PC-9 (cell line): ENCODE measurements around the gene AKAP14. TPM values are rescaled to one million over a fixed set of nuclear protein-coding genes. Genes with fewer than 3 reads are reported as not detected.

ENCODE experiments used
- BruUV-seq: library from RNA; stranded (reverse); fragments of 400-500 nt; replicated peaks from 2 replicates; lab custom pipeline; 2021; lab: Mats Ljungman, UMichigan
- CTCF ChIA-PET: fragments of 300-600 bp; sonication (Branson Sonifier 250); formaldehyde crosslinking; loops from one replicate; lab custom pipeline; 2022; ENCODE audit warnings: antibody characterized with exemption; lab: Charles Lee
- POLR2A ChIA-PET: fragments of 300-600 bp; sonication (Branson Sonifier 250); formaldehyde crosslinking; loops from one replicate; lab custom pipeline; 2022; ENCODE audit warnings: antibody characterized with exemption; ENCODE audit not compliant: unreplicated experiment; lab: Charles Lee
- DNase-seq, 2 experiments: peaks; one replicate each; pipeline versions ENCODE4 v3.0.0 to v3.0.0-alpha.2; 2015 to 2022; ENCODE audit warnings: mixed read lengths in 1 of 2
- H2AFZ ChIP-seq: fragments of 200-600 bp; sonication (generic); 2 replicates; pipeline ENCODE4 v1.8.1; 2017; ENCODE audit warnings: antibody characterized with exemption
- H3F3A ChIP-seq: fragments of 200-600 bp; sonication (generic); 2 replicates; pipeline ENCODE4 v1.8.1; 2017; ENCODE audit warnings: antibody characterized with exemption, mild to moderate bottlenecking, low read depth; ENCODE audit not compliant: insufficient read depth
- H3K27ac ChIP-seq: fragments of 200-600 bp; sonication (generic); 2 replicates; pipeline ENCODE4 v1.6.1; 2016; ENCODE audit warnings: mixed run types
- H3K27me3 ChIP-seq: fragments of 200-600 bp; sonication (generic); 2 replicates; pipeline ENCODE4 v1.6.1; 2016; ENCODE audit warnings: low read depth, mixed run types; ENCODE audit not compliant: insufficient read depth
- H3K36me3 ChIP-seq: fragments of 200-600 bp; sonication (generic); 2 replicates; pipeline ENCODE4 v1.6.1; 2016; ENCODE audit warnings: low read depth, mixed run types
- H3K4me1 ChIP-seq: fragments of 200-600 bp; sonication (generic); replicated peaks from 2 replicates; pipeline ENCODE4 v1.6.1; 2016; ENCODE audit warnings: mixed run types; ENCODE audit not compliant: insufficient read depth
- H3K4me2 ChIP-seq: fragments of 200-600 bp; sonication (generic); 2 replicates; pipeline ENCODE4 v1.6.1; 2017; ENCODE audit warnings: mixed run types
- H3K4me3 ChIP-seq: fragments of 200-600 bp; sonication (generic); 2 replicates; pipeline ENCODE4 v1.6.1; 2016; ENCODE audit warnings: mixed run types
- H3K79me2 ChIP-seq: fragments of 200-600 bp; sonication (generic); 2 replicates; pipeline ENCODE4 v1.6.1; 2017; ENCODE audit warnings: low read depth, mixed run types
- H3K9me2 ChIP-seq: fragments of 200-600 bp; sonication (generic); 2 replicates; pipeline ENCODE4 v1.8.1; 2017; ENCODE audit warnings: mild to moderate bottlenecking; ENCODE audit not compliant: insufficient read depth
- H3K9me3 ChIP-seq: fragments of 200-600 bp; sonication (generic); 2 replicates; pipeline ENCODE4 v1.8.1; 2016; ENCODE audit warnings: low read depth; ENCODE audit not compliant: insufficient read depth
- H4K20me1 ChIP-seq: fragments of 200-600 bp; sonication (generic); 2 replicates; pipeline ENCODE4 v1.8.1; 2017; ENCODE audit not compliant: insufficient read depth
- CTCF ChIP-seq: fragments of 200-600 bp; sonication (generic); conservative IDR thresholded peaks from 2 replicates; pipeline ENCODE4 v1.6.1; 2017; ENCODE audit warnings: mixed run types, antibody characterized with exemption, mild to moderate bottlenecking, moderate library complexity
- EZH2 ChIP-seq: fragments of 200-600 bp; sonication (generic); IDR thresholded peaks from 2 replicates; pipeline ENCODE4 v1.8.0; 2017; ENCODE audit warnings: antibody characterized with exemption, low read depth
- intact Hi-C: fragments of 100-400 bp; cut with micrococcal nuclease; formaldehyde crosslinking; loops from one replicate; pipeline ENCODE4 v1.10.0; 2022; ENCODE audit not compliant: unreplicated experiment
- total RNA-seq: library from RNA; stranded (reverse); gene quantifications from 2 replicates; pipeline ENCODE4 v1.2.3, GENCODE V29; 2021

Gene AKAP14
- total RNA-seq, 1 experiment from 2014 or later: 2.7 TPM

- H3F3A ChIP-seq: no peaks in the 10 kb centered on the region
- H3K4me1 ChIP-seq: 0 out of 2 replicates have a peak, but pooled peaks cover 4% of the 10 kb centered on the region
- POLR2A ChIA-PET: no interaction called here
- no peak overlapping the region for H3K4me3 ChIP-seq
- H3K9me3 ChIP-seq: no peaks in the 10 kb centered on the region
- H2AFZ ChIP-seq: no peak overlapping the region
- H3K36me3 ChIP-seq: no peaks in the 10 kb centered on the region
- no peak overlapping the region for H3K4me2 ChIP-seq
- no peaks in the 10 kb centered on the region for H3K79me2 ChIP-seq
- no peaks in the 10 kb centered on the region for H4K20me1 ChIP-seq
- no peaks in the 10 kb centered on the region for H3K9me2 ChIP-seq
- no peak for DNase-seq
- H3K27me3 ChIP-seq: no peaks in the 10 kb centered on the region
- no TSS peak for BruUV-seq
- no peak overlapping the region for H3K27ac ChIP-seq
- TF ChIP-seq EZH2 (no peak), CTCF (no peak)
- intact Hi-C loops: no loop called here
- CTCF ChIA-PET: no interaction called here
Measured at GRCh38 chrX:119900976-119901375, 5.3 kb downstream of the AKAP14 start.

GRCh38 chrX:119916310-119916709 is 20.6 kb downstream of the AKAP14 start:
- no peaks in the 10 kb centered on the region for H3F3A ChIP-seq
- H3K4me2 ChIP-seq: no peak overlapping the region
- H3K36me3 ChIP-seq: no peaks in the 10 kb centered on the region
- intact Hi-C loops: no loop called here
- no peaks in the 10 kb centered on the region for H3K9me2 ChIP-seq
- no peaks in the 10 kb centered on the region for H4K20me1 ChIP-seq
- no peaks in the 10 kb centered on the region for H3K9me3 ChIP-seq
- ChIA-PET CTCF (no interaction called here), POLR2A (no interaction called here)
- H2AFZ ChIP-seq: no peak overlapping the region
- no peaks in the 10 kb centered on the region for H3K27me3 ChIP-seq
- H3K27ac ChIP-seq: no peak overlapping the region
- H3K4me3 ChIP-seq: no peak overlapping the region
- H3K79me2 ChIP-seq: no peaks in the 10 kb centered on the region
- TF ChIP-seq CTCF (no peak), EZH2 (no peak)
- no peaks in the 10 kb centered on the region for H3K4me1 ChIP-seq
- DNase-seq: no peak
- BruUV-seq: no TSS peak

- Histone ChIP-seq H3K4me1 (no peaks in the 10 kb centered on the region), H3K27me3 (no peaks in the 10 kb centered on the region), H3K4me2 (no peak overlapping the region), H4K20me1 (no peaks in the 10 kb centered on the region), H2AFZ (no peak overlapping the region), H3K9me2 (no peaks in the 10 kb centered on the region), H3K9me3 (no peaks in the 10 kb centered on the region), H3F3A (no peaks in the 10 kb centered on the region), H3K79me2 (no peaks in the 10 kb centered on the region), H3K36me3 (no peaks in the 10 kb centered on the region), H3K27ac (no peak overlapping the region), H3K4me3 (no peak overlapping the region)
- no TSS peak for BruUV-seq
- ChIA-PET CTCF (no interaction called here), POLR2A (interaction anchor here (0.8 kb wide), 1 partner anchor 1344 kb away, joined by 5 read pairs; no protein-coding TSS in a partner anchor)
- intact Hi-C loops: no loop called here
- TF ChIP-seq EZH2: no peak
- TF ChIP-seq CTCF: no peak
- no peak for DNase-seq
Measured at GRCh38 chrX:119917877-119918276, 22.2 kb downstream of the AKAP14 start.
